Activated CD4-positive, alpha-beta memory T cell treated with anti-CD3 and anti-CD28 coated beads, Interleukin-2, amount 10 ng/mL, durations not matched to agents 7 days and 5 days (primary cell): ENCODE measurements around the gene HBS1L. TPM values are rescaled to one million over a fixed set of nuclear protein-coding genes. Genes with fewer than 3 reads are reported as not detected.

Experiments
- total RNA-seq, 2 experiments: library from RNA; stranded (reverse); gene quantifications; one replicate each; pipeline ENCODE4 v1.2.3, GENCODE V29; 2021

The HBS1L gene
- total RNA-seq, 2 experiments from 2014 or later, result 90.3 to 91.6 TPM

Other genes starting within 250 kb of the HBS1L start
- gene ALDH8A1, start 104.7 kb downstream of the HBS1L start, total RNA-seq, result 1 to 10 TPM in 1 of 2 experiments, under 1 TPM in 1; 0.85 to 1.2 TPM
- 10 to 100 TPM; 27.7 to 30.3 TPM for gene MYB, start 126.5 kb upstream of the HBS1L start, total RNA-seq